ENCODE data around the gene SYT9. TPM values are rescaled to one million over a fixed set of nuclear protein-coding genes. Genes with fewer than 3 reads are reported as not detected.

Gene SYT9
- total and polyA plus RNA-seq, 2 experiments from 2014 or later = not detected

DNA sequence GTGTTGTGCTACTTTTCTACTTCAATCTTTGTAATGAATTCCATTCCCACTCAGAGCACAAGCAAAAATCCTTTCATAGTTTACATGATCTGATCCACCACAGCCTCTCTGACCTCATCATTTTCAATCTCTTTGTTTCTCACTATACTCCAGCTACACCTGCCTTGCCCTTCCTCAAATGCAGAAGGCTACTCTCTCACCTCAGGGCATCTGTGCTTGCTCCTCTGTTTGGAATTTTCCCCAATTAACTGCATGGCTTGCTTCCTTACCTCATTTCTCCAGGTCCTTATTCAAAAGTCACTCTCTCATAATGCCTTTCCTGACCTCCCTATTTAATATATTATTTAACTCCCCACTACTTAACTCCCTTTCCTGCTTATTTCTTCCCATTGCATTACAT lies 133.0 kb downstream of the SYT9 start:
- in situ Hi-C loops (cut with MboI) = no loop called here
- H3K9me2 ChIP-seq (ENCODE audit: insufficient read depth) = no peaks in the 10 kb centered on the region
- no peaks in the 10 kb centered on the region for H3K4me1 ChIP-seq (ENCODE audit: insufficient read depth)
- no peak overlapping the region for H3K4me2 ChIP-seq (ENCODE audit: unreplicated experiment)
- no peak for DNase-seq
- no peaks in the 10 kb centered on the region for H4K20me1 ChIP-seq (ENCODE audit: insufficient read depth)
- H3K27me3 ChIP-seq (replicated peaks; ENCODE audit: insufficient read depth) = no peaks in the 10 kb centered on the region
- no peak overlapping the region for H3K9ac ChIP-seq
- TF ChIP-seq EZH2phosphoT487 (IDR thresholded peaks at IDR 0.05; ENCODE audit: insufficient read depth, low read depth) (no peak), EZH2 (IDR thresholded peaks at IDR 0.05; ENCODE audit: insufficient read depth, poor library complexity, severe bottlenecking) (no peak)
- H3K9me3 ChIP-seq (ENCODE audit: low read depth) = no peaks in the 10 kb centered on the region
- H3K79me2 ChIP-seq (ENCODE audit: insufficient read depth) = no peaks in the 10 kb centered on the region
- H3K4me3 ChIP-seq = no peak overlapping the region
- no peaks in the 10 kb centered on the region for H3K36me3 ChIP-seq (ENCODE audit: low read depth)
- H2AFZ ChIP-seq = no peak overlapping the region
- no peak overlapping the region for H3K27ac ChIP-seq
- H3F3A ChIP-seq (ENCODE audit: insufficient read depth) = no peaks in the 10 kb centered on the region

DNA sequence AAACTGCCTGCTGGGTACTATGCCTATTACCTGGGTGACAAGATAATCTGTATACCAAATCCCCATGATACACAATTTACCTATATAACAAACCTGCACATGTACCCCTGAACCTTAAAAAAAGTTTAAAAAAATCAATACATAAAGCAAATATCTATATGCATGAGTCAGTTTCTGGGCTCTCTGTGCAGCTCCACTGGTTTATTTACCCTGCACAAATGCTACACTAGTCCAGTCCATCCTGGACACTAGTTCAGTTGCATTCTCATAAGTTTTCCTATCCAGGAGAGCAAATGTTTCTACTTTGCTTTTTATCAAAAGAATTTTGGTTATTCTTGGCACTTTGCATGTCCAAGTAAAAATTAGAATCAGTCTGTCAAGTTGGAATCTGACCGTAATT lies 133.8 kb downstream of the SYT9 start:
- Histone ChIP-seq H3K4me3 (no peak overlapping the region), H4K20me1 (ENCODE audit: insufficient read depth) (no peaks in the 10 kb centered on the region), H3K79me2 (ENCODE audit: insufficient read depth) (no peaks in the 10 kb centered on the region), H3K9me2 (ENCODE audit: insufficient read depth) (no peaks in the 10 kb centered on the region), H3F3A (ENCODE audit: insufficient read depth) (no peaks in the 10 kb centered on the region), H3K27me3 (replicated peaks; ENCODE audit: insufficient read depth) (no peaks in the 10 kb centered on the region), H2AFZ (no peak overlapping the region), H3K36me3 (ENCODE audit: low read depth) (no peaks in the 10 kb centered on the region), H3K9ac (no peak overlapping the region), H3K27ac (no peak overlapping the region), H3K4me2 (ENCODE audit: unreplicated experiment) (no peak overlapping the region), H3K9me3 (ENCODE audit: low read depth) (no peaks in the 10 kb centered on the region), H3K4me1 (ENCODE audit: insufficient read depth) (no peaks in the 10 kb centered on the region)
- in situ Hi-C loops (cut with MboI) = no loop called here
- TF ChIP-seq EZH2phosphoT487 (IDR thresholded peaks at IDR 0.05; ENCODE audit: insufficient read depth, low read depth) (no peak), EZH2 (IDR thresholded peaks at IDR 0.05; ENCODE audit: insufficient read depth, poor library complexity, severe bottlenecking) (no peak)
- WGBS, 2 experiments (ENCODE audit: low coverage in 1 of 2, low lambda C conversion rate in 2 of 2, missing lambda C conversion rate in 2 of 2) = 8% methylated on average over 1 of the region's 1 CpG
- no peak for DNase-seq

DNA sequence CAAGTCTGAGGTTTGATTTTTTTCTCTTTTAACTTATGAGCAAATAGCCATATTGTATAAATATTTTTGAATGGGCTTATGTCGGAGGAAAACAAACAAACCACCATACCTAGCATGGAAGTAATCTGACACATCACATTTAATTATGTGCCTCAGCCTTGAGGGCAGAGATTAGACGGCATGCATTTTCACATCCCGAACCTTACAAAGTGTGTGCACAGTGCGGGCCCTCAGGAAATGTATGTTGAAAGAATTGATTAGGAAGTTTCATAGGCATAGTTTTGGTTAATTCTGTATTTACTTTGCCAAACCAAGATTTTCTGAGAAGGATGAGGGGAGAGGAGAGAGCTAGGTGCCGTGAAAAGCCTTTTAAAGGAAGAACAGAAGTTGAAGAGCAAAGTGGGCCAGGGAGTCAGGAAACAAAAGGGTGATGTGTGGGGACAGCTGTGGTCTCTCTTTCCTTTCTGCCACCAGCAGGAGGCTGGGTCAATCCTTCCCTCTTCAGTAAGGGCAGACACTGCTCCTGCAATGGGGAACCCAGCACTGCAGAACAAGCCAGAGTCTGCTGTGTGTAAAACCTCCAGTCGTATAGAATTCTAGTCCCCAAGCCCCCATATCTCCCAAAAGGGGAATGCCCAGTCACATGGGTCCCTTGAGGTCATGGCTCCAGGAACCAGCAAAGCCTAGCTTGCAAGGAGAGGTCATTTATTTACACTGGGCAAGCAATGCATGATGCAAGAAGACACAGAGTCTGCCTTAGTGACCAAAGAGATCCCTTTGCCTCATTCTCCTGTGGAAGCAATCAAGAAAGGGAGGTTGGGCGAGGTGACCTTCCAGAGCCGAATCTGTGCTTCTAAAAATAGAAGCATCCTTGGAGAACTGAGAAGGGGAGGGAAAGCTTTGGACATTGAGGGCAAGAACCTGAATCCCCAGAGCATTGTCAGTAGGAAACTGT lies 162.5 kb downstream of the SYT9 start:
- Histone ChIP-seq H3K9me3 (ENCODE audit: low read depth) (no peaks in the 10 kb centered on the region), H3K27ac (no peak overlapping the region), H3F3A (ENCODE audit: insufficient read depth) (no peaks in the 10 kb centered on the region), H3K9ac (no peak overlapping the region), H3K36me3 (ENCODE audit: low read depth) (no peaks in the 10 kb centered on the region), H3K4me3 (no peak overlapping the region), H3K4me2 (ENCODE audit: unreplicated experiment) (no peak overlapping the region), H3K79me2 (ENCODE audit: insufficient read depth) (no peaks in the 10 kb centered on the region), H2AFZ (no peak overlapping the region), H4K20me1 (ENCODE audit: insufficient read depth) (no peaks in the 10 kb centered on the region), H3K9me2 (ENCODE audit: insufficient read depth) (no peaks in the 10 kb centered on the region), H3K4me1 (ENCODE audit: insufficient read depth) (no peaks in the 10 kb centered on the region), H3K27me3 (replicated peaks; ENCODE audit: insufficient read depth) (0 out of 2 replicates have a peak, but pooled peaks cover 4% of the 10 kb centered on the region)
- TF ChIP-seq EZH2 (IDR thresholded peaks at IDR 0.05; ENCODE audit: insufficient read depth, poor library complexity, severe bottlenecking) (no peak), EZH2phosphoT487 (IDR thresholded peaks at IDR 0.05; ENCODE audit: insufficient read depth, low read depth) (no peak)
- in situ Hi-C loops (cut with MboI) = no loop called here
- 45 to 46% methylated on average over 8 of the region's 8 CpGs for WGBS, 2 experiments (ENCODE audit: low coverage in 1 of 2, low lambda C conversion rate in 2 of 2, missing lambda C conversion rate in 2 of 2)
- DNase-seq = no peak

DNA sequence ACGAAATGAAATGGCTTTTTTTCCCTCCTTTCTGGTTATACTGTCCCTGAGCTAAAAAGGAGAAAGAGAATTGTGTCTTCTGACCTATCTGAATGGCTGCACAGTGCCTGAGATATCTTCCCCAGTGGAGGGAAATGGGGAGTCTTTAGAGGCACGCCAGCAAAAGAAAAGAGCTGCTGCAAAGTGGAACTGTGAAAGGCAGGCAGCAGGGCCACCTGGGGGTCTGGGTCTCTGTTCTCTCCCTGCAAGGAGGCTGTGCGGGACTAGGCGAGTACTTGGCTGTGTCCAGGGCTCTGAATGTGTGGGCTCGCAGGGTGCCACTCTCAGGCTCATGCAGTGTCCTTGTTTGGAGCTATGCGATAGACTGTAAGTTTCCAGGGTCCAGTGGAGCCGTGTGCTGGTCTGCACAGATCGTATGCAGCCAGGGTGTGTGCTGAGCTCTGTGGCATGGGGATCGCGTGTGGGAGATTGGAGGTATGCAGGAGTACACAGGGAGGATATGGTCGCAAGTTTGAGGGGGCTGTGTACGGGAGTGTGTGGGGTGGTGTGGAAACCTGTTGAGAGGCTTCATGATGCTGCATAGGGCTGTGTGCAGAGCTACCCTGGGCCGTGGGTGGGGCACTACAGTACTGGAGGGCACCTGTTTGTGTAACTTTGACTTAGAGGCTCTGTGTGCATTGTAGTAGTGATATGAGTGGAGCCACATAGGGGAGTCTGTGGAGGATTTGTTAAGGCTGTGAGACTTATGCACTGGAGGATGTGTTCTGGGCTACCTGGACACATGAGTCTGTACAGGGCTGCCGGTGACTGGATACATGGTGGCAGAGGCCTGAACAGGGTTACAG lies 163.5 kb downstream of the SYT9 start:
- Histone ChIP-seq H3K4me3 (no peak overlapping the region), H3K9me2 (ENCODE audit: insufficient read depth) (no peaks in the 10 kb centered on the region), H3K4me1 (ENCODE audit: insufficient read depth) (no peaks in the 10 kb centered on the region), H3K36me3 (ENCODE audit: low read depth) (no peaks in the 10 kb centered on the region), H4K20me1 (ENCODE audit: insufficient read depth) (no peaks in the 10 kb centered on the region), H3K27me3 (replicated peaks; ENCODE audit: insufficient read depth) (0 out of 2 replicates have a peak, but pooled peaks cover 4% of the 10 kb centered on the region), H3K9me3 (ENCODE audit: low read depth) (no peaks in the 10 kb centered on the region), H2AFZ (no peak overlapping the region), H3F3A (ENCODE audit: insufficient read depth) (no peaks in the 10 kb centered on the region), H3K27ac (no peak overlapping the region), H3K4me2 (ENCODE audit: unreplicated experiment) (no peak overlapping the region), H3K79me2 (ENCODE audit: insufficient read depth) (no peaks in the 10 kb centered on the region), H3K9ac (no peak overlapping the region)
- no peak for DNase-seq
- no peak for TF ChIP-seq EZH2phosphoT487 (IDR thresholded peaks at IDR 0.05; ENCODE audit: insufficient read depth, low read depth)
- no peak for TF ChIP-seq EZH2 (IDR thresholded peaks at IDR 0.05; ENCODE audit: insufficient read depth, poor library complexity, severe bottlenecking)
- in situ Hi-C loops (cut with MboI) = no loop called here
- 49 to 50% methylated on average over 14 of the region's 14 CpGs for WGBS, 2 experiments (ENCODE audit: low coverage in 1 of 2, low lambda C conversion rate in 2 of 2, missing lambda C conversion rate in 2 of 2)
